Central memory CD4-positive, alpha-beta T cell (primary cell): ENCODE measurements around the gene PAEP.

Experiments used
- DNase-seq: peaks from one replicate; pipeline ENCODE4 v3.0.0; 2022

Gene PAEP

GRCh38 chr9:135604437-135605237 lies 43.1 kb downstream of the PAEP start:
- DNase-seq, result no peak

DNA sequence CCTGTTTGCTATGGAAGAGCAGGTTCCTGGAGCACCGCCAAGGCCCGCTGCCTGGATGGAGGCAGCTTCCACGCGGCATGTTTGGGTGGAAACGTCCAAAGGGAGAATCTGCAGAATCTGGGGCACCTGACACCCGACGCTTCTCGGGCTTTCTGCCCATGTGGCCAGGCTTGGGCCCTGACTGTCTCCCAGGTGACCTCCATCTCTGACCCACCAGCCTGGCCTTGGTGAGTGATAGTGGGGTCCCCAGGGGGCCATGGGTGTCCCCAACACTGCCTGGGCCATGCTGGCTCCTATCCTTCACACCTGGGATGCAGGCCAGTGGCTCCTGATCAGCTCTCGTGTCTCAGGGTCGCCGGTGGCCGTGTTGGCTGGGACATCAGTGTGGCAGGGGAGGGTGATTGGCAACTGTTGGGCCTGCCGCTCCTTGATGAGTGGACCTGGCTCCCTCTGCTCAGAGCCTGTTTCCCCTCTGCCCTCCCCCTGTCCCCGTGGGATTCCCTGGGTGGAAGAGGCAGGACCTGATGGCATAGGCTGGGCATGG lies 43.8 kb downstream of the PAEP start:
- no peak for DNase-seq

DNA sequence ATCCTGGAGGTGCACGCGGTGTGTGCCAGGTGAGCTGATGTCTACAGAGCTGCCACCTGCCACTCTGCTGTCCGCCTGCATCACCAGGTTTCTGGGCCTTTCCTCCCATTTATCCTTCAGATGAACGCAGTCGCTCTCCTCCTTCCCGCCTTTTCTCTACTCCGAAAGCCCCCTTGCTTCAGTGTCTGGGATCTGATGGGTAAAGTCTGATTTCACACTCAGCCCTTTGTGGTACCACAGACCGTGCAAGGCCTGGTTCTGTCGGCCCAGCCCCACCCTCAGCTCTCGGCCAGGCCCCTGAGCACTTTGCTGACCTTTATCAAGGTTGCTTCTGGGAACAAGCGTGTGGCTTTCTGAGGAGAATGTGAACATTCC lies 45.3 kb downstream of the PAEP start:
- DNase-seq, result no peak

DNA sequence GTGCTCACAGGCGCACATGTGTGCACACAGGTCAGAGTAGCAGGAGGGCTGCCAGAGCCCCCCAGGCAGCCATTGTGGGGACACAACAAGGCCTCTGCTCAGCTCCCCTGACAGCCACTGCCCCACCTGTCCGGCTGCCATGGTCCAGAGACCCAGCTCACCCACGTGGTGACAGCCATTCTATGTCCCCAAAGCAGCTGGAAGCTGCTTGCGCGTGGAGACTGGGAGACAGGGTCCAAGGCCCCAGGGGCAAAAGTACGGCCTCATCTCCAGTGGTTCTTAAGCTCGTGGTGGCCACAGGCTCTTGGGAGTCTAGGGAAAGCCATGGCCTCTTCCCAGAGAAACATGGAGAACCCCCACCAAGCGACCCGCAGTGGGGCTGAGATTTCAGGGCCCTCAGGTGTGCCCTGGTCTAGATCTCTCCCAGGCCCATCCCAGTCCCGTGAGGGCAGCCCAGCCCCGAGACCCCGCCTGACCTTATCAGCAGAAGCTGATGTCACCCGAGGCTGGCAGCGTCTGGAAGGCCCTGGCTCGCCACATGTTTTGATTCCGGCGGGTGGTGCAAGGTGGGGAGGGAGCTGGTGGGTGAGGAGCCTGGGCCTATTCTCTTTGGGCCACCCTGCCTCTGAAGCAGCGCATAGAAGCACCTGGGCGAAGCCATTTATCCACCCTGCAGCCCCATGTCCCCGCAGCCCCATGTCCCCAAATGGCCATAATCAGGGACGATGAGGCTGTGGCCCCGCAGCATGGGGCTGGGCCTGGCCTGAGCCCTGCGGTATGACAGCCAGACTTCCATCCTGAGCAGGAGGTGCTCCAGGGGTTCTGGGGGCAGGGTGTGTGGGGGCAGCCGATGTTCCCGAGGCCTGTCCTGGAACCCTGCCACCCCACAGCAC lies 46.1 kb downstream of the PAEP start:
- DNase-seq, result no peak

DNA sequence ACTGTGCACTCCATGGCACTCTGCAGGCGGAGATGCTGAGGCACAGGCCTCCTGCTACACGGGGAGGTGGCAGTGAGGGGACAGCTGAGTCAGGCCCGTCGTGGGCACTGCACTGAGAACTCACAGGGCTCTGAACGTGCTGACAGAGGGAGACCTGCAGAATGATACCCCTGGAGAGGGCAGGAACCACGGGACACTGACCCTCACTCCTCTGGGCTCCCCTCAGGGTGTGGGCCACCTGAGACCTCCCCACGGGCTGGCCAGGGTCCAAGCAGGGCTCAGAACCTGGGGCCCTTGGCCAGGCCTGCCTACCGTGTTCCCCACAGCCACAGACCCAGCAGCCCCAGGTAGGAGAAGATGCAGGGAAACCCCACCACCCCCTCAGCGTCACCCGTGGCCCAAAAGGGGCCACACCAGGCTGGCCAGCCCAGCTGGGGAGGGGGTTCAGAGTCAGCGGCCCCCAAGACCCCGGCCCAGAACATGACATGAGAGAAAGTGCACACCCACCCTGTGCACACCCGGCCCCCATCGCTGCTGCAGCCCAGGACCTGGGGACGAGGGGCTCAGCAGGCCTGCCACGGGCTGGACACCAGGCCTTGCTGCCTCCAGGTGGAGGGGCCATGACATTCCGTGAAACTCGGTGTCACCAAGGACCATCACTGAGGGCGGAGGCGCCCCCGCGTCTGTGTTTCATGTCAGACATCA lies 46.9 kb downstream of the PAEP start:
- no peak for DNase-seq

- no peak for DNase-seq
Measured at GRCh38 chr9:135608999-135609317, 47.4 kb downstream of the PAEP start.

GRCh38 chr9:135609366-135609955 lies 47.9 kb downstream of the PAEP start:
- DNase-seq, result no peak

GRCh38 chr9:135610290-135611141 lies 49.0 kb downstream of the PAEP start:
- DNase-seq, result no peak

GRCh38 chr9:135611142-135611874 lies 49.8 kb downstream of the PAEP start:
- DNase-seq, result no peak

GRCh38 chr9:135611875-135612209 lies 50.3 kb downstream of the PAEP start:
- no peak for DNase-seq

GRCh38 chr9:135612437-135612836 lies 50.9 kb downstream of the PAEP start:
- no peak for DNase-seq

GRCh38 chr9:135612981-135613910 lies 51.7 kb downstream of the PAEP start:
- DNase-seq, result no peak

GRCh38 chr9:135613946-135614805 lies 52.6 kb downstream of the PAEP start:
- no peak for DNase-seq

GRCh38 chr9:135614821-135615665 lies 53.5 kb downstream of the PAEP start:
- no peak for DNase-seq

- DNase-seq, result no peak
Measured at GRCh38 chr9:135615666-135616618, 54.4 kb downstream of the PAEP start.
